Measurements from ENCODE around the gene PKMYT1. TPM values are rescaled to one million over a fixed set of nuclear protein-coding genes. Genes with fewer than 3 reads are reported as not detected.

Gene PKMYT1
- total and polyA plus RNA-seq, 7 experiments from 2014 or later, result 0.93 to 89.1 TPM; not detected in 5

DNA sequence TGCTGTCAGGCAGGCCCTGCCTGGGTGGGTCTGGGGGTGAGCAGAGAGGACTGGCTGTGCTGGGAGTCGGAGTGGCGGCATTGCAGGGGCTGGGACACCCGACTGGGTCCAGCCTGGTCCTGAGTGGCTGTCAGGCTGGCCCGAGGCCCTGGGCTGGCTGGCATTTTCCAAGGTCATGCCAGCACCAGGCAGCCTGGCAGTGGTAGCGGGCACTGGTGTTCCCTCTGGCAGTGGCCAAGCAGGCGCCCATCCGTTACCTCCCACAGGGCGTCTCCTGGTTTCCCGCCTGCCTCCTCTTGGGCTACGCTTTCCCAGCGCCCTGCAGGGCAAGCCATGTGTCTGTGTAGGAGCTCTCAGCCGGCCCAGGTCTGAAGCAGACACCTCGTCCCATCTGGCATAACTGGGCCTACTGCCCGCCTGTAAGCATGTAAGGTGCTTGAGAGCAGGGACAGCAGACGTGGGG lies 5.7 kb upstream of the PKMYT1 start:
- H3K9me3 Mint-ChIP-seq, result peaks cover 0 to 3% (median 0%) of the 10 kb centered on the region in 11 donors
- peaks cover 0 to 2% (median 0%) of the 10 kb centered on the region in 5 donors for H3K36me3 Mint-ChIP-seq
- ATAC-seq (no peak), DNase-seq (no peak)
- H3K27me3 Mint-ChIP-seq, result peaks cover 0 to 9% (median 0%) of the 10 kb centered on the region in 5 donors
- H3K36me3 ChIP-seq (ENCODE audit: control insufficient read depth in 2 of 3, insufficient read depth in 3 of 3, low read length in 3 of 3), result no peaks in the 10 kb centered on the region
- POLR2A ChIA-PET, result interaction anchor here (0.5 kb wide), 1 partner anchor 643 kb away, joined by 5 read pairs; no protein-coding TSS in a partner anchor
- peaks cover 2% of the 10 kb centered on the region in 2 donors for H3K4me1 ChIP-seq (ENCODE audit: control insufficient read depth in 2 of 2, insufficient read depth in 2 of 2, low read length in 2 of 2)
- H3K4me3 Mint-ChIP-seq, result no peak overlapping the region
- CTCF ChIA-PET, result interaction anchor here (1.3 kb wide), 1 partner anchor 18 kb away, joined by 3 read pairs; no protein-coding TSS in a partner anchor
- no peak overlapping the region for H3K27ac ChIP-seq (ENCODE audit: low read depth, low read length)
- no peak overlapping the region for H3K27ac Mint-ChIP-seq
- H3K27me3 ChIP-seq (ENCODE audit: control insufficient read depth in 2 of 2, insufficient read depth in 2 of 2, low read length in 2 of 2), result no peaks in the 10 kb centered on the region
- no peak overlapping the region for H3K4me3 ChIP-seq (ENCODE audit: low read length)
- intact Hi-C loops (cut with micrococcal nuclease), result no loop called here
- H3K4me1 Mint-ChIP-seq, result peaks cover 9 to 16% (median 12%) of the 10 kb centered on the region in 7 donors
- H3K9me3 ChIP-seq (ENCODE audit: control insufficient read depth in 2 of 3, low read length in 3 of 3), result no peaks in the 10 kb centered on the region

DNA sequence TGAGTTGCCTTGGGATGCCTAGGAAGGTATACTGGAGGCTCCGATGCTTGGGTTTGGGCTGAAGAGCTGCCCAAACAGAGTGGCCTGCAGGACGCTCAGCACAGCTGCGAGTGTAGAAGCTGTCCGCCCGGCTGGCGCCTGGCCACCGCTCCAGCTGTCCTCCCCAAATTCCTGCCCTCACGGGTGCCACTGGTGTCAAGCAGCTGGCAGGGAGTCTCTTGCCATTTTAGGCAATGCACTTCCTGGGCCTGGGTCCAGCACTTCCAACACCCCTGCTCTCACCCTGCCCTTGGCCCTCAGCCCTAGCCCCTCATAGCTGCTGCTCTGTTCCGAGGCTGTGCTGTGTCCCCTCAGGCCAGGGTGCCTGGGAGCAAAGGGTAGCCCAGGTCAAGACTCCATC lies 5.2 kb upstream of the PKMYT1 start:
- Mint-ChIP-seq H3K36me3 (peaks cover 0 to 2% (median 0%) of the 10 kb centered on the region in 5 donors), H3K27me3 (peaks cover 0 to 9% (median 0%) of the 10 kb centered on the region in 5 donors), H3K4me1 (peaks cover 9 to 20% (median 12%) of the 10 kb centered on the region in 7 donors), H3K9me3 (peaks cover 0 to 3% (median 0%) of the 10 kb centered on the region in 11 donors), H3K4me3 (no peak overlapping the region), H3K27ac (no peak overlapping the region)
- no peaks in the 10 kb centered on the region for H3K27me3 ChIP-seq (ENCODE audit: control insufficient read depth in 2 of 2, insufficient read depth in 2 of 2, low read length in 2 of 2)
- ChIA-PET CTCF (interaction anchor here (1.3 kb wide), 1 partner anchor 18 kb away, joined by 3 read pairs; no protein-coding TSS in a partner anchor), POLR2A (no interaction called here)
- intact Hi-C loops (cut with micrococcal nuclease), result no loop called here
- DNase-seq, result no peak
- ATAC-seq, result no peak
- peaks cover 5 to 6% of the 10 kb centered on the region in 2 donors for H3K4me1 ChIP-seq (ENCODE audit: control insufficient read depth in 2 of 2, insufficient read depth in 2 of 2, low read length in 2 of 2)
- no peak overlapping the region for H3K27ac ChIP-seq (ENCODE audit: low read depth, low read length)
- H3K4me3 ChIP-seq (ENCODE audit: low read length), result no peak overlapping the region
- H3K36me3 ChIP-seq (ENCODE audit: control insufficient read depth in 2 of 3, insufficient read depth in 3 of 3, low read length in 3 of 3), result no peaks in the 10 kb centered on the region
- H3K9me3 ChIP-seq (ENCODE audit: control insufficient read depth in 2 of 3, low read length in 3 of 3), result no peaks in the 10 kb centered on the region

DNA sequence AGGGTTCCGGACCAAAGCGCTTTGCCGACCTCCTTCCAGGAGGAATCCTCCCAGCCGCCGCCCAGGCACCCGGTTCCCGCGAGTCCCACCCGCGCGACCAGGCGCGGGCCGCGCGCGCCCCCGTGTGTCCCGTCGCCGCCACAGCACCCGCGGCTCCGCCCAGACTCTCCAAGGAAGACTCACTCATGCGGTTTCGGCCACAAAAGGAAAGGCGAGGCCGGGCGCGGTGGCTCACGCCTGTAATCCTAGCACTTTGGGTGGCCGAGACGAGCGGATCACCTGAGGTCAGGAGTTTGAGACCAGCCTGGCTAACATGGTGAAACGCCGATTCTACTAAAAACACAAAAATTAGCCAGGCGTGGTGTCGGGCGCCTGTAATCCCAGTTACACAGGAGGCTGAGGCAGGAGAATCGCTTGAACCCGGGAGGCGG lies 3.5 kb upstream of the PKMYT1 start:
- H3K36me3 Mint-ChIP-seq, result peaks cover 0 to 2% (median 0%) of the 10 kb centered on the region in 5 donors
- no peak overlapping the region for H3K27ac Mint-ChIP-seq
- intact Hi-C loops (cut with micrococcal nuclease), result loop anchor here in 1 of 2 donors (1.0 to 5.0 kb wide), 4 partner anchors 22 to 101 kb away; partner anchors contain the start of genes FLYWCH1 and FLYWCH2
- no peak overlapping the region for H3K4me3 ChIP-seq (ENCODE audit: low read length)
- peaks cover 0 to 4% (median 0%) of the 10 kb centered on the region in 5 donors for H3K27me3 Mint-ChIP-seq
- CTCF ChIA-PET, result interaction anchor here (0.9 to 1.4 kb wide), 3 partner anchors 11 to 22 kb away, joined by 3 to 8 read pairs (median 4); no protein-coding TSS in a partner anchor
- DNase-seq (peak in 7 of 9 donors; percentile 22 to 76 (median 43)), ATAC-seq (peak; percentile 68)
- POLR2A ChIA-PET, result interaction anchor here (3.2 kb wide), 1 partner anchor 17 kb away, joined by 17 read pairs; no protein-coding TSS in a partner anchor
- no peaks in the 10 kb centered on the region for H3K36me3 ChIP-seq (ENCODE audit: control insufficient read depth in 2 of 3, insufficient read depth in 3 of 3, low read length in 3 of 3)
- peak overlapping the region in 6 of 10 donors; percentile 30 to 54 (median 40) for H3K4me3 Mint-ChIP-seq
- no peaks in the 10 kb centered on the region for H3K9me3 ChIP-seq (ENCODE audit: control insufficient read depth in 2 of 3, low read length in 3 of 3)
- no peaks in the 10 kb centered on the region for H3K27me3 ChIP-seq (ENCODE audit: control insufficient read depth in 2 of 2, insufficient read depth in 2 of 2, low read length in 2 of 2)
- peaks cover 0 to 2% (median 0%) of the 10 kb centered on the region in 11 donors for H3K9me3 Mint-ChIP-seq
- no peak overlapping the region for H3K27ac ChIP-seq (ENCODE audit: low read depth, low read length)
- peaks cover 9 to 23% (median 14%) of the 10 kb centered on the region in 7 donors for H3K4me1 Mint-ChIP-seq
- H3K4me1 ChIP-seq (ENCODE audit: control insufficient read depth in 2 of 2, insufficient read depth in 2 of 2, low read length in 2 of 2), result peaks cover 5 to 6% of the 10 kb centered on the region in 2 donors

DNA sequence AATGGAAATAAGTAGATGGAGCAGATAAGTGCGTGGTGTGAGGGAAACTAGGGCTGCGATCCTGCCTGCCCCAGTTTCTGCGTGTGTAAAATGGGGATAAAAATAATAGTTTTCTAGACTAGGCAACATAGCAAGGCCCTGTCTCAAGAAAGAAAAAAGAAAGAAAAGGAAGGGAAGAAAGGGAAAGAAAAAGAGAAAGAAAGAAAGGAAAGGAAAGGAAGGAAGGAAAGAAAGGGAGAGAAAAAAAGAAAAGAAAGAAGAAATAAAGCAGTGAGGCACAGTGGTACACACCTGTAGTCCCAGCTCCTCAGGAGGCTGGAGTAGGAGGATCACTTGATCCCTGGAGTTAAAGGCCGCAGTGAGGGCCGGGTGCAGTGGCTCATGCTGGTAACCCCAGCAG lies 2.2 kb upstream of the PKMYT1 start:
- no peak for ATAC-seq
- peaks cover 5 to 6% of the 10 kb centered on the region in 2 donors for H3K4me1 ChIP-seq (ENCODE audit: control insufficient read depth in 2 of 2, insufficient read depth in 2 of 2, low read length in 2 of 2)
- ChIA-PET POLR2A (interaction anchor here (0.8 to 3.2 kb wide), 3 partner anchors 16 to 115 kb away, joined by 4 to 17 read pairs (median 6); no protein-coding TSS in a partner anchor), CTCF (interaction anchor here (0.8 to 1.4 kb wide), 4 partner anchors 9 to 420 kb away, joined by 3 to 8 read pairs (median 4); partner anchors contain the start of gene PAQR4)
- peak overlapping the region in 1 of 9 donors; percentile 70 for H3K27ac Mint-ChIP-seq
- H3K4me3 Mint-ChIP-seq, result peak overlapping the region in 7 of 10 donors; percentile 21 to 88 (median 72)
- no peak for DNase-seq
- no peaks in the 10 kb centered on the region for H3K36me3 ChIP-seq (ENCODE audit: control insufficient read depth in 2 of 3, insufficient read depth in 3 of 3, low read length in 3 of 3)
- H3K36me3 Mint-ChIP-seq, result peaks cover 0 to 2% (median 0%) of the 10 kb centered on the region in 5 donors
- peaks cover 0 to 2% (median 0%) of the 10 kb centered on the region in 5 donors for H3K27me3 Mint-ChIP-seq
- no peak overlapping the region for H3K27ac ChIP-seq (ENCODE audit: low read depth, low read length)
- H3K9me3 Mint-ChIP-seq, result peaks cover 0 to 2% (median 0%) of the 10 kb centered on the region in 11 donors
- H3K27me3 ChIP-seq (ENCODE audit: control insufficient read depth in 2 of 2, insufficient read depth in 2 of 2, low read length in 2 of 2), result no peaks in the 10 kb centered on the region
- no peaks in the 10 kb centered on the region for H3K9me3 ChIP-seq (ENCODE audit: control insufficient read depth in 2 of 3, low read length in 3 of 3)
- peaks cover 9 to 29% (median 14%) of the 10 kb centered on the region in 7 donors for H3K4me1 Mint-ChIP-seq
- intact Hi-C loops (cut with micrococcal nuclease), result loop anchor here in 1 of 2 donors (5.0 kb wide), 2 partner anchors 70 to 100 kb away; partner anchors contain the start of genes FLYWCH1 and FLYWCH2
- H3K4me3 ChIP-seq (ENCODE audit: low read length), result no peak overlapping the region

DNA sequence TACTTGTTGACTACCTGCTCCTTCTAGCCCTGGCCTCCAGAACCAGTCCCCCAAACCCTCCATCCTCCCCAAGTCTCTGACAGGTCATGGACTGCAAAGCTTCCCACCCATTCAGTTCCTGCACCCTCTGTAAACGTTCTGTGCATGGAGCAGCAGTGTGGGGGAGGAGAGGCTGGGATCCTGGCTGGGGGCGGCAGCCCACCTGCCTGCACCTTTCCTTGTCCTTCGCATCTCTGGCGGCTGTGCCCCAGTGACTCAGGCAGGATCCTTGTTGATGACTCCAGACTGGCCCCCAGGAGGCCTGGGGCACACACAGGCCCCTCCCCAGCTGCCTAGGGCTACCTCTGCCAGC lies 1.6 kb upstream of the PKMYT1 start:
- DNase-seq (no peak), ATAC-seq (no peak)
- peaks cover 0 to 2% (median 0%) of the 10 kb centered on the region in 11 donors for H3K9me3 Mint-ChIP-seq
- no peaks in the 10 kb centered on the region for H3K36me3 ChIP-seq (ENCODE audit: control insufficient read depth in 2 of 3, insufficient read depth in 3 of 3, low read length in 3 of 3)
- ChIA-PET CTCF (interaction anchor here (0.8 to 1.2 kb wide), 2 partner anchors 10 to 55 kb away, joined by 3 read pairs; no protein-coding TSS in a partner anchor), POLR2A (interaction anchor here (1.2 to 3.2 kb wide), 4 partner anchors 9 to 22 kb away, joined by 3 to 17 read pairs (median 6); partner anchors contain the start of gene PAQR4)
- H3K4me1 ChIP-seq (ENCODE audit: control insufficient read depth in 2 of 2, insufficient read depth in 2 of 2, low read length in 2 of 2), result peaks cover 5 to 6% of the 10 kb centered on the region in 2 donors
- H3K4me1 Mint-ChIP-seq, result peaks cover 9 to 29% (median 14%) of the 10 kb centered on the region in 7 donors
- no peaks in the 10 kb centered on the region for H3K9me3 ChIP-seq (ENCODE audit: control insufficient read depth in 2 of 3, low read length in 3 of 3)
- no peak overlapping the region for H3K27ac ChIP-seq (ENCODE audit: low read depth, low read length)
- H3K4me3 Mint-ChIP-seq, result peak overlapping the region; percentile 39 to 88 (median 76)
- H3K27me3 Mint-ChIP-seq, result peaks cover 0 to 2% (median 0%) of the 10 kb centered on the region in 5 donors
- H3K36me3 Mint-ChIP-seq, result peaks cover 0 to 3% (median 0%) of the 10 kb centered on the region in 5 donors
- intact Hi-C loops (cut with micrococcal nuclease), result loop anchor here (2.0 to 5.0 kb wide), 3 partner anchors 23 to 100 kb away; partner anchors contain the start of genes FLYWCH1 (in 1 of the 2) and FLYWCH2 (in 1 of the 2)
- H3K27ac Mint-ChIP-seq, result peak overlapping the region in 4 of 9 donors; percentile 70 to 88 (median 82)
- H3K4me3 ChIP-seq (ENCODE audit: low read length), result no peak overlapping the region
- no peaks in the 10 kb centered on the region for H3K27me3 ChIP-seq (ENCODE audit: control insufficient read depth in 2 of 2, insufficient read depth in 2 of 2, low read length in 2 of 2)

DNA sequence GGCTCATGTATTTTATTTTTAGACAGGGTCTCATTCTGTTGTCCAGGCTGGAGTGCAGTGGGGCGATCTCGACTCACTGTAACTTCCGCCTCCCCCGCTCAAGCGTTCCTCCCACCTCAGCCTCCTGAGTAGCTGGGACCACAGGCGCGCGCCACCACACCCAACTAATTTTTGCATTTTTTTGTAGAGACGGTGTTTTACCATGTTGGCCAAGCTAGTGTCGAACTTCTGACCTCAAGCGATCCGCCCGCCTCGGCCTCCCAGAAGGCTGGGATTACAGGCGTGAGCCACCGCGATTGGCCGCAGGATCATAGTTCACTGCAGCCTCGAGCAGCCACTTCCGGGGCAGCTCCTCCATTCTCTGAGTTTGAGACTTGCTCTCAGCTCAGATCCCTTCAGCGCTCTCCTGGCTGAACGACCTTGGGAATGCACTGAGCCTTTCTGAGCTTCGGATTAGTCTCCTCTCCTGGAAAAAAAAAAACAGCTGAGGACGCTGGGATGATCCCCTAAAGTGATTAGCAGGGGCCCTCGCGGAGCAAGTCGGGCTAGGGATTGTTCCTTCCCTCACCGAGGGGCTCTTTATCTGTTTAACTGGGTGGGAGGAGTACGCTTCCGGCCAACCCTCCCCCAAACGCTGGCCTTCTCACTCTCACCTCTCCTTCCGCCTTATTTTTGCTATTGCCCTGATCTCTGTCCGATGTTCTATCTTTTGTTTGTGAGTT lies 1.1 kb upstream of the PKMYT1 start:
- Mint-ChIP-seq H3K27me3 (peaks cover 0 to 2% (median 0%) of the 10 kb centered on the region in 5 donors), H3K4me1 (peaks cover 9 to 29% (median 14%) of the 10 kb centered on the region in 7 donors), H3K4me3 (peak overlapping the region; percentile 72 to 88 (median 82)), H3K36me3 (peaks cover 0 to 4% (median 0%) of the 10 kb centered on the region in 5 donors), H3K9me3 (peaks cover 0 to 2% (median 0%) of the 10 kb centered on the region in 11 donors), H3K27ac (peak overlapping the region in 7 of 9 donors; percentile 70 to 89 (median 82))
- no peaks in the 10 kb centered on the region for H3K27me3 ChIP-seq (ENCODE audit: control insufficient read depth in 2 of 2, insufficient read depth in 2 of 2, low read length in 2 of 2)
- peaks cover 5 to 6% of the 10 kb centered on the region in 2 donors for H3K4me1 ChIP-seq (ENCODE audit: control insufficient read depth in 2 of 2, insufficient read depth in 2 of 2, low read length in 2 of 2)
- DNase-seq, result no peak
- no peaks in the 10 kb centered on the region for H3K9me3 ChIP-seq (ENCODE audit: control insufficient read depth in 2 of 3, low read length in 3 of 3)
- no peaks in the 10 kb centered on the region for H3K36me3 ChIP-seq (ENCODE audit: control insufficient read depth in 2 of 3, insufficient read depth in 3 of 3, low read length in 3 of 3)
- intact Hi-C loops (cut with micrococcal nuclease), result loop anchor here (2.0 to 5.0 kb wide), 3 partner anchors 23 to 99 kb away; partner anchors contain the start of genes FLYWCH1 (in 1 of the 2) and FLYWCH2 (in 1 of the 2)
- no peak for ATAC-seq
- peak overlapping the region; percentile 94 for H3K27ac ChIP-seq (ENCODE audit: low read depth, low read length)
- CTCF ChIA-PET, result interaction anchor here (0.7 to 1.2 kb wide), 2 partner anchors 54 to 218 kb away, joined by 3 read pairs; no protein-coding TSS in a partner anchor
- POLR2A ChIA-PET, result interaction anchor here (0.6 to 3.2 kb wide), 13 partner anchors 8 to 1518 kb away, joined by 3 to 17 read pairs (median 3); partner anchors contain the start of genes BICDL2, FLYWCH1, FLYWCH2 and KREMEN2
- peak overlapping the region; percentile 73 for H3K4me3 ChIP-seq (ENCODE audit: low read length)
